Memory B cell (primary cell): ENCODE measurements around the gene FNDC3A.
"Not testable (repeated sequence)": the region's sequence is repeated elsewhere in the genome, so short reads cannot be mapped to it uniquely, and the experiment has no call there.

Source experiments
- ATAC-seq: fragments of 150-1000 bp; cut with Tn5 transposase; 2 replicates; pipeline ENCODE4 v1.10.0; 2021; ENCODE audit warnings: low read depth, mild to moderate bottlenecking, moderate library complexity
- DNase-seq, 2 donors: peaks; one replicate each; pipeline ENCODE4 v3.0.0; 2022; ENCODE audit warnings: low spot score in 2 of 2
- H3K27ac Mint-ChIP-seq: one replicate; pipeline ENCODE4 v1.8.0; 2022; ENCODE audit warnings: mild to moderate bottlenecking, moderate library complexity, mixed read lengths
- H3K27me3 Mint-ChIP-seq: one replicate; pipeline ENCODE4 v1.8.0; 2022; ENCODE audit warnings: mixed read lengths
- H3K36me3 Mint-ChIP-seq: one replicate; pipeline ENCODE4 v1.8.0; 2022; ENCODE audit warnings: mild to moderate bottlenecking, mixed read lengths
- H3K4me1 Mint-ChIP-seq: one replicate; pipeline ENCODE4 v1.8.0; 2022; ENCODE audit warnings: mixed read lengths
- H3K4me3 Mint-ChIP-seq: one replicate; pipeline ENCODE4 v1.8.0; 2022; ENCODE audit warnings: mild to moderate bottlenecking, moderate library complexity, mixed read lengths
- H3K9me3 Mint-ChIP-seq: one replicate; pipeline ENCODE4 v1.8.0; 2022; ENCODE audit warnings: mixed read lengths

The FNDC3A gene

GRCh38 chr13:49137138-49137643 is 161.5 kb downstream of the FNDC3A start:
- DNase-seq, H3K9me3 Mint-ChIP-seq, H3K27ac Mint-ChIP-seq, H3K27me3 Mint-ChIP-seq, H3K4me1 Mint-ChIP-seq, ATAC-seq, H3K4me3 Mint-ChIP-seq: not testable (repeated sequence)
- H3K36me3 Mint-ChIP-seq: peaks cover 37% of the 10 kb centered on the region

- peaks cover 32% of the 10 kb centered on the region for H3K36me3 Mint-ChIP-seq
- H3K9me3 Mint-ChIP-seq: no peaks in the 10 kb centered on the region
- no peak for ATAC-seq
- H3K4me3 Mint-ChIP-seq: no peak overlapping the region
- DNase-seq: no peak
- H3K27me3 Mint-ChIP-seq: no peaks in the 10 kb centered on the region
- H3K4me1 Mint-ChIP-seq: peaks cover 6% of the 10 kb centered on the region
- no peak overlapping the region for H3K27ac Mint-ChIP-seq
Observed at GRCh38 chr13:49140910-49141611, 165.3 kb downstream of the FNDC3A start.

- Mint-ChIP-seq H3K4me3 (no peak overlapping the region), H3K4me1 (no peaks in the 10 kb centered on the region), H3K27ac (peak overlapping the region; percentile 70), H3K36me3 (peaks cover 60% of the 10 kb centered on the region), H3K27me3 (no peaks in the 10 kb centered on the region), H3K9me3 (peaks cover 13% of the 10 kb centered on the region)
- ATAC-seq (peak; percentile 46), DNase-seq (no peak)
Observed at GRCh38 chr13:49146950-49147355, 171.2 kb downstream of the FNDC3A start.

GRCh38 chr13:49148405-49148804 is 172.7 kb downstream of the FNDC3A start:
- peaks cover 60% of the 10 kb centered on the region for H3K36me3 Mint-ChIP-seq
- no peak overlapping the region for H3K27ac Mint-ChIP-seq
- H3K4me1 Mint-ChIP-seq: no peaks in the 10 kb centered on the region
- no peak for ATAC-seq
- no peak for DNase-seq
- peaks cover 13% of the 10 kb centered on the region for H3K9me3 Mint-ChIP-seq
- H3K4me3 Mint-ChIP-seq: no peak overlapping the region
- H3K27me3 Mint-ChIP-seq: no peaks in the 10 kb centered on the region

DNA sequence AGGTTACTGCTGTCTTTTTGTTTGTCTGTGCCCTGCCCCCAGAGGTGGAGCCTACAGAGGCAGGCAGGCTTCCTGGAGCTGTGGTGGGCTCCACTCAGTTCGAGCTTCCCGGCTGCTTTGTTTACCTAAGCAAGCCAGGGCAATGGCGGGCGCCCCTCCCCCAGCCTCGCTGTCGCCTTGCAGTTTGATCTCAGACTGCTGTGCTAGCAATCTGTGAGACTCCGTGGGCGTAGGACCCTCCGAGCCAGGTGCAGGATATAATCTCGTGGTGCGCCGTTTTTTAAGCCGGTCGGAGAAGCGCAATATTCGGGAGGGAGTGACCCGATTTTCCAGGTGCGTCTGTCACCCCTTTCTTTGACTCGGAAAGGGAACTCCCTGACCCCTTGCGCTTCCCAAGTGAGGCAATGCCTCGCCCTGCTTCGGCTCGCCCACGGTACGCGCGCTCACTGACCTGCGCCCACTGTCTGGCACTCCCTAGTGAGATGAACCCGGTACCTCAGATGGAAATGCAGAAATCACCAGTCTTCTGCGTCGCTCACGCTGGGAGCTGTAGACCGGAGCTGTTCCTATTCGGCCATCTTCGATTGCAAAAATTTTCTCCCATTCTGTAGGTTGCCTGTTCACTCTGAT is 182.4 kb downstream of the FNDC3A start:
- H3K27me3 Mint-ChIP-seq, H3K9me3 Mint-ChIP-seq, ATAC-seq, H3K4me3 Mint-ChIP-seq, H3K27ac Mint-ChIP-seq, H3K4me1 Mint-ChIP-seq, DNase-seq: not testable (repeated sequence)
- peaks cover 35% of the 10 kb centered on the region for H3K36me3 Mint-ChIP-seq

DNA sequence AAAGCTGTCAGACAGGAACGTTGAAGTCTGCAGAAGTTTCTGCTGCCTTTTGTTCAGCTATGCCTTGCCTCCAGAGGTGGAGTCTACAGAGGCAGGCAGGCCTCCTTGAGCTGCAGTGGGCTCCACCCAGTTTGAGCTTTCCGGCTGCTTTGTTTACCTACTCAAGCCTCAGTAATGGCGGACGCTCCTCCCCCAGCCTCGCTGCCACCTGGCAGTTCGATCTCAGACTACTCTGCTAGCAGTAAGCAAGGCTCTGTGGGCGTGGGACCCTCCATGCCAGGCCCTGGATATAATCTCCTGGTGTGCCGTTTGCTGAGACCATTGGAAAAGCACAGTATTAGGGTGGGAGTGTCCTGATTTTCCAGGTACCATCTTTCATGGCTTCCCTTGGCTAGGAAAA is 187.4 kb downstream of the FNDC3A start:
- H3K4me3 Mint-ChIP-seq, H3K9me3 Mint-ChIP-seq, H3K27ac Mint-ChIP-seq, H3K4me1 Mint-ChIP-seq, H3K27me3 Mint-ChIP-seq, DNase-seq, ATAC-seq: not testable (repeated sequence)
- H3K36me3 Mint-ChIP-seq: peaks cover 62% of the 10 kb centered on the region

DNA sequence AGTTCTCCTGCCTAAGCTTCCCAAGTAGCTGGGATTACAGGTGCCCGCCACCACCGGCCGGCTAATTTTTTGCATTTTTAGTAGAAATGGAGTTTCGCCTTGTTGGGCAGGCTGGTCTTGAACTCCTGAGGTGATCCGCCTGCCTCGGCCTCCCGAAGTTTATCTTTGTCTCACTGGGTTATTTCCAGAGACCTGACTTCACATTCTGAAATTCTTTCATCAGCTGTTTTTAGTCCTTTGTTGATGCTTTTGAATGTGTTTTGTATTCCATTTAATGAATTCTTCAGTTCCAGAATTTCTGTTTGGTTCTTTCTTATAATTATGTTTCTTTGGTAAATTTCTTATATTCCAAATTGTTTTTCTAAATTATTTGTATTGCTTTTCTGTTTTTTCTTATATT is 189.0 kb downstream of the FNDC3A start:
- Mint-ChIP-seq H3K27me3 (no peaks in the 10 kb centered on the region), H3K27ac (no peak overlapping the region), H3K4me3 (no peak overlapping the region), H3K36me3 (peaks cover 56% of the 10 kb centered on the region), H3K9me3 (peaks cover 5% of the 10 kb centered on the region), H3K4me1 (peaks cover 7% of the 10 kb centered on the region)
- DNase-seq (no peak), ATAC-seq (no peak)

DNA sequence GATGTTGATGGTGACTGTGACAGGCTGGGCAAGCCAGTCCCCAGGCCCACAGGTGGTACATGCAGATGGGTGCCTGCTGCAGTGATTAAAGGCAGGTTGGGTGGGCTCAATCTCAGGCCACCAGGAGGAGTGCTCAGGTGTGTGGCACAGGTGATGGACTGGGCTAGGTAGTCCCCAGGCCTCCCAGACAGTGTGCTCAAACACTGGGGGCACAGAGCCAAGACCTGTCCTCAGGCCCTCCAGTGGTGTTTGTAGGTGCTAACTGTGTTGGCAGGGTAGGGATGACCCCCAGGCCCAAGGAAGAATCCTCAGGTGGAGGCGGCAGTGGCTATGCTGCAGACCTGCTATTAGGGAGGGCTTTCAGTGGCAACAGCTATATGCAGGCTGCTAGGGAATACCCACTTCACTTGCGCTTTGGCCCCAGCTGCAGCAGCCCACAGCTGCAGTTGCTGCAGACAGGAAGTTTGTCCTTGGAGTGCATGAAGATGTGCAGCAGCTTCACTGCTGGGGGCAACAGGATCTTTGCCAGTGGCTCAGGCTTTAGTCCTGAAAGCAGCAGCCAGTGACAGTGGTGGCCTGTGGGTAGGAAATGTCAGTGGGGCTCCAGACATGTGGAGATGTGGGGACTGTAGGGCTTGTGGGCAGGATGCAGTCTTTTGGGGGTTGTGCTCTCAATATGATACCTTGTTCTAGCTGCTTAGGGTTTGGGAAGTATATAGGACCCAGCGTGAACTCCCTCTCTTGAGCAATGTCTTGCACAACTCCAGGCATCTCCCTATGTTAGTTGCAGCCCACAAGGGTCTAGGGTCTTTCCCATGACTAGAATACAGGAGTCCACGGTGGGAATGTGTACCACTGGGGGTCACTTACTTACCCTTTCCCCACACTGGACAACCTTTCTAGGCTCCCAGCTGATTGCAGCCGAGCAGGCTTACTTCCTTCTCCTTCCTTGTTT is 190.4 kb downstream of the FNDC3A start:
- H3K4me1 Mint-ChIP-seq: peaks cover 7% of the 10 kb centered on the region
- DNase-seq: no peak
- H3K27me3 Mint-ChIP-seq: no peaks in the 10 kb centered on the region
- H3K4me3 Mint-ChIP-seq: no peak overlapping the region
- peaks cover 56% of the 10 kb centered on the region for H3K36me3 Mint-ChIP-seq
- ATAC-seq: no peak
- H3K9me3 Mint-ChIP-seq: peaks cover 5% of the 10 kb centered on the region
- H3K27ac Mint-ChIP-seq: no peak overlapping the region

DNA sequence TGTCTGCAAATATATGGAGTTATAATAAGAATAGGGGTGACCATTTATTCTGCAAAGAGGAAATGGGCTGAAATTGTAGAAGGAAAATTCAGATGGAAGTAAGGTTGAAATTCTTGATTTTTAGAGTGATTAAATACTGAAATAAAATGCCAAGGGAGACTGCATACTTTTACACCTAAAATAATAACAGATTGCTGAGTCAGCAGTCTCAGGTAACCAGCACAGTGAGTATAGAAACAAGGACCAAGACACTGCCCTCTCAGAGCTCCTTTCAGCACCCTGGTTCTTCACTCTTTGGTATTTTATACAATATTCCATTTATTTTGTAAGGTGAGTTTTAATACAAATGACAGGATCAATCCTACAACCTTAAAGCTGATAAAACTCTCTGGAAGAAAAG is 195.6 kb downstream of the FNDC3A start:
- H3K4me1 Mint-ChIP-seq: peaks cover 4% of the 10 kb centered on the region
- DNase-seq: no peak
- ATAC-seq: no peak
- H3K4me3 Mint-ChIP-seq: no peak overlapping the region
- H3K36me3 Mint-ChIP-seq: peaks cover 24% of the 10 kb centered on the region
- H3K27ac Mint-ChIP-seq: no peak overlapping the region
- no peaks in the 10 kb centered on the region for H3K9me3 Mint-ChIP-seq
- no peaks in the 10 kb centered on the region for H3K27me3 Mint-ChIP-seq

DNA sequence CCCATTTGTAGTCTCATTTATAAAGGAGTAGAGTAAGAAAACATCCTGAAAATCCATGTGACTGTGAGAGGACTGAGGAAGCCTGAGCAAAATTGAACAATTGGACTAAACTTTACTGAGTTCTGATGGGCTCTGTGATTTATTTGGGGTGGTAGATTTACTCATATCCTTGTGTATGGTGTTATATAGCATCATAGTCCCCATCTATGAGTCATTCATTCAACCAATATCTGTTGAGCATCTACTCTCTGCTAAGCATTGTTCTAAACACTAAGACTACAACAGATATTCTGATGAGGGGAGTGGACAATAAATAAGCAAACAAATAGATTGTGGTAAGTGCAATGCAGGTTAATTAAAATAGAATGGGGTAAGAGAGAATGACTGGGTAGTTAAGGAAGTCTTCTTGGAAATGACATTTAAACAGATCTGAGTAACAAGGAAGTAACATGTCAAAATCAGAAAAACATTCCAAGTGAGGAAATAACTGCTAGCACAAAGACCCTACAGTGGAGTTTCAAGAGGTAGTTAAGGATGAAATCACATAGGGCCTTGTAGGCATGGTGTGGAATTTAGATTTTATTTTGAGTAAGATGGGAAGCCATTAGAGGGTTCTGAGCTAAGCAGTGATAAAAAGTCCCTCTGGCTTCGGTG is 208.1 kb downstream of the FNDC3A start:
- no peak overlapping the region for H3K4me3 Mint-ChIP-seq
- no peaks in the 10 kb centered on the region for H3K27me3 Mint-ChIP-seq

GRCh38 chr13:49184621-49185020 is 208.9 kb downstream of the FNDC3A start:
- peak overlapping the region; percentile 26 for H3K27ac Mint-ChIP-seq
- H3K9me3 Mint-ChIP-seq: no peaks in the 10 kb centered on the region
- no peaks in the 10 kb centered on the region for H3K4me1 Mint-ChIP-seq
- DNase-seq (no peak), ATAC-seq (no peak)
- H3K36me3 Mint-ChIP-seq: peaks cover 22% of the 10 kb centered on the region
- H3K4me3 Mint-ChIP-seq: no peak overlapping the region
- H3K27me3 Mint-ChIP-seq: no peaks in the 10 kb centered on the region

More for the DNA sequence above, 208.1 kb downstream of the FNDC3A start:
- Mint-ChIP-seq H3K36me3 (peaks cover 25% of the 10 kb centered on the region), H3K4me1 (no peaks in the 10 kb centered on the region), H3K27ac (no peak overlapping the region), H3K9me3 (no peaks in the 10 kb centered on the region)
- DNase-seq (no peak), ATAC-seq (no peak)

- no peak overlapping the region for H3K4me3 Mint-ChIP-seq
- peak overlapping the region; percentile 26 for H3K27ac Mint-ChIP-seq
- no peak for DNase-seq
- no peak for ATAC-seq
- H3K36me3 Mint-ChIP-seq: peaks cover 21% of the 10 kb centered on the region
- H3K27me3 Mint-ChIP-seq: no peaks in the 10 kb centered on the region
- H3K9me3 Mint-ChIP-seq: no peaks in the 10 kb centered on the region
- H3K4me1 Mint-ChIP-seq: no peaks in the 10 kb centered on the region
Observed at GRCh38 chr13:49185264-49185663, 209.6 kb downstream of the FNDC3A start.

DNA sequence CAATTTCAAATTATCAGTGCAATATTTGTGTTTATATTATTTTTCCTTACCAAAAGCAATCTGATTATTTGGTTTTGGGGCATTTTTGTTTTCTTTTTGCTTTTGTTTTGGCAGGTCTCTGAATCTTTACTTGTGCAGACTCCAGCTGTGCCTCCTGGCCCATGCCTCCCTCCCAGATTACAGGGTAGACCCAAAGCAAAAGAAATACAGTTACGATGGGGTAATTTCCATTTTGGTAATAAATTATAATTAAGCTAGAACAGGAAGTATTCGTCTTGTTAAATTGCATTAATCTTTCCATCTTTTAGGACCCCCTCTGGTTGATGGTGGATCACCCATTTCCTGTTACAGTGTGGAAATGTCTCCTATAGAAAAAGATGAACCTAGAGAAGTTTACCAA is 215.2 kb downstream of the FNDC3A start:
- H3K9me3 Mint-ChIP-seq: no peaks in the 10 kb centered on the region
- H3K36me3 Mint-ChIP-seq: peaks cover 19% of the 10 kb centered on the region
- no peak overlapping the region for H3K27ac Mint-ChIP-seq
- ATAC-seq (no peak), DNase-seq (no peak)
- H3K27me3 Mint-ChIP-seq: no peaks in the 10 kb centered on the region
- H3K4me1 Mint-ChIP-seq: no peaks in the 10 kb centered on the region
- no peak overlapping the region for H3K4me3 Mint-ChIP-seq
